ENCODE measurements around the gene KCNIP1. TPM values are rescaled to one million over a fixed set of nuclear protein-coding genes. Genes with fewer than 3 reads are reported as not detected.

The KCNIP1 gene
- total and polyA plus RNA-seq, 9 of the 15 experiments (the other 6 are each of a cell fraction or from before 2014, with no cell fraction given) = not detected

DNA sequence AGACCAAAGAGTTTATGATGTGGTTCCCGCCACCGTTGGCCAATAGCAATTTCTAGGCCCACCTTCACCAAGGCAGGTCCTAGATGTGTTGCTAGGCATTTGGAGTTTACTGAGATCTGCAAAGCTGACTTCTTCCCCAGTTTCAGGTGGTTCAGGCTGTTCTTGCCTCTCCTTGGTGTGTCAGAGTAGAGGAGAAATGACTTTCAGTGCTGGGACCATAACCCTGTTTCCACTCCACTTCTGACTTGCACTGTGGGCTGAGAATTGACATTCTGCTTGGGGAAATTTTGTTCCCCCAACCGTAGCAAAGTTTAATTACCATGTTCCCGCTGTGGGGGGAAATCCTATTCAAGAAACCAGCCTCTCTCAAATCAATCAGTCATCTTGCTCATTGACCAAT, 151.7 kb downstream of the KCNIP1 start (continued):
- TF ChIP-seq, protein P1, sequence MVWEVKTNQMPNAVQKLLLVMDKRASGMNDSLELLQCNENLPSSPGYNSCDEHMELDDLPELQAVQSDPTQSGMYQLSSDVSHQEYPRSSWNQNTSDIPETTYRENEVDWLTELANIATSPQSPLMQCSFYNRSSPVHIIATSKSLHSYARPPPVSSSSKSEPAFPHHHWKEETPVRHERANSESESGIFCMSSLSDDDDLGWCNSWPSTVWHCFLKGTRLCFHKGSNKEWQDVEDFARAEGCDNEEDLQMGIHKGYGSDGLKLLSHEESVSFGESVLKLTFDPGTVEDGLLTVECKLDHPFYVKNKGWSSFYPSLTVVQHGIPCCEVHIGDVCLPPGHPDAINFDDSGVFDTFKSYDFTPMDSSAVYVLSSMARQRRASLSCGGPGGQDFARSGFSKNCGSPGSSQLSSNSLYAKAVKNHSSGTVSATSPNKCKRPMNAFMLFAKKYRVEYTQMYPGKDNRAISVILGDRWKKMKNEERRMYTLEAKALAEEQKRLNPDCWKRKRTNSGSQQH (CRISPR knock-in tag; IDR thresholded peaks at IDR 0.05) = no peak
- no peak for TF ChIP-seq CC2D1A (IDR thresholded peaks at IDR 0.05)

DNA sequence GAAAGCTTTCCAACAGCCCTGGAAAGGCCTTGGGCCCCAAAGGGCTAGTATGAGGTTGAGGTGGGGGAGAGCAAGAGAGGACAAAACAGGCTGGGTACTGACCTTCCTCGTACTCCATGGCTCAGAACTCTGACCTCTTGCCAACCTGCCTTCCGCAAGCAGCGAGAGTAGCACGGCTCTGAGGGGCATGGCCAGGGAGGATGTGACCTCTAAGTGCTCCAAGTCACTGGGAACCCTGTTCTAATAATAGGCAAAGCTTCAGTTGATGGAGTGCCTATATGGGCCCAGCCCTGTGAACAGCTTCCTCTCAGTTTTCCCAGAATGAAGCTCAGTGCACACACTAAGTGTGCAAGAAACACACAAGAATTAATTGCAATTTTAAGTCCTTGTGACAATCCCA, 152.1 kb downstream of the KCNIP1 start:
- Histone ChIP-seq H4K20me1 (replicated peaks; ENCODE audit: control insufficient read depth, insufficient read depth, low read length) (no peaks in the 10 kb centered on the region), H3K9me1 (ENCODE audit: control insufficient read depth, insufficient read depth, low read length) (no peaks in the 10 kb centered on the region), H3K4me2 (ENCODE audit: insufficient read depth, low read length) (no peak overlapping the region), H3K36me3 (ENCODE audit: control insufficient read depth, insufficient read depth, low read length) (no peaks in the 10 kb centered on the region), H3K9me3 (replicated peaks; ENCODE audit: control insufficient read depth, insufficient read depth, low read depth, low read length) (no peaks in the 10 kb centered on the region), H2AFZ (ENCODE audit: low read depth, low read length) (no peak overlapping the region), H3K27me3 (ENCODE audit: control insufficient read depth in 2 of 2, insufficient read depth in 2 of 2, low read length in 2 of 2) (no peaks in the 10 kb centered on the region), H3K27ac (ENCODE audit: extremely low read depth, low read depth, low read length) (no peak overlapping the region), H3K4me1 (replicated peaks in 1 of 2; ENCODE audit: control insufficient read depth in 2 of 2, insufficient read depth in 2 of 2, low read length in 2 of 2) (no peaks in the 10 kb centered on the region), H3K4me3 (no peak overlapping the region), H3K79me2 (ENCODE audit: control insufficient read depth, insufficient read depth, low read length) (no peaks in the 10 kb centered on the region), H3K9ac (ENCODE audit: insufficient read depth in 1 of 2, low read depth in 2 of 2, low read length in 2 of 2) (no peak overlapping the region)
- FAIRE-seq (no peak), ATAC-seq (no peak), DNase-seq (ENCODE audit: extremely low read depth in 1 of 4, low spot score in 3 of 4) (no peak)
- BruUV-seq (replicated peaks) = no TSS peak
- whole genome bisulfite sequencing (ENCODE audit: insufficient coverage, low coverage, missing lambda C conversion rate) = 5% methylated on average over 4 of the region's 4 CpGs
- TF ChIP-seq, protein P2, sequence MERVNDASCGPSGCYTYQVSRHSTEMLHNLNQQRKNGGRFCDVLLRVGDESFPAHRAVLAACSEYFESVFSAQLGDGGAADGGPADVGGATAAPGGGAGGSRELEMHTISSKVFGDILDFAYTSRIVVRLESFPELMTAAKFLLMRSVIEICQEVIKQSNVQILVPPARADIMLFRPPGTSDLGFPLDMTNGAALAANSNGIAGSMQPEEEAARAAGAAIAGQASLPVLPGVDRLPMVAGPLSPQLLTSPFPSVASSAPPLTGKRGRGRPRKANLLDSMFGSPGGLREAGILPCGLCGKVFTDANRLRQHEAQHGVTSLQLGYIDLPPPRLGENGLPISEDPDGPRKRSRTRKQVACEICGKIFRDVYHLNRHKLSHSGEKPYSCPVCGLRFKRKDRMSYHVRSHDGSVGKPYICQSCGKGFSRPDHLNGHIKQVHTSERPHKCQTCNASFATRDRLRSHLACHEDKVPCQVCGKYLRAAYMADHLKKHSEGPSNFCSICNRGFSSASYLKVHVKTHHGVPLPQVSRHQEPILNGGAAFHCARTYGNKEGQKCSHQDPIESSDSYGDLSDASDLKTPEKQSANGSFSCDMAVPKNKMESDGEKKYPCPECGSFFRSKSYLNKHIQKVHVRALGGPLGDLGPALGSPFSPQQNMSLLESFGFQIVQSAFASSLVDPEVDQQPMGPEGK (CRISPR knock-in tag; IDR thresholded peaks at IDR 0.05; ENCODE audit: borderline replicate concordance) = no peak
- TF ChIP-seq CHD2 (IDR thresholded peaks at IDR 0.05; ENCODE audit: low read depth, low read length) (no peak), SMARCC2 (IDR thresholded peaks at IDR 0.05; ENCODE audit: low read depth) (no peak), ZNF274 (IDR thresholded peaks at IDR 0.05; ENCODE audit: borderline replicate concordance, low read depth, low read length) (no peak), MBD2 (IDR thresholded peaks at IDR 0.05; ENCODE audit: borderline replicate concordance, low read depth) (no peak), POLR2G (IDR thresholded peaks at IDR 0.05; ENCODE audit: low read depth, low read length) (no peak), CCAR2 (IDR thresholded peaks at IDR 0.05; ENCODE audit: low read depth, low read length) (no peak), SP1 (CRISPR knock-in tag; IDR thresholded peaks at IDR 0.05) (no peak), PRPF4 (IDR thresholded peaks at IDR 0.05; ENCODE audit: insufficient read depth, low read depth, low read length, poor library complexity, severe bottlenecking) (no peak), KLF10 (CRISPR knock-in tag; IDR thresholded peaks at IDR 0.05) (no peak), FOXJ3 (CRISPR knock-in tag; IDR thresholded peaks at IDR 0.05) (no peak)
- TF ChIP-seq, protein P3, sequence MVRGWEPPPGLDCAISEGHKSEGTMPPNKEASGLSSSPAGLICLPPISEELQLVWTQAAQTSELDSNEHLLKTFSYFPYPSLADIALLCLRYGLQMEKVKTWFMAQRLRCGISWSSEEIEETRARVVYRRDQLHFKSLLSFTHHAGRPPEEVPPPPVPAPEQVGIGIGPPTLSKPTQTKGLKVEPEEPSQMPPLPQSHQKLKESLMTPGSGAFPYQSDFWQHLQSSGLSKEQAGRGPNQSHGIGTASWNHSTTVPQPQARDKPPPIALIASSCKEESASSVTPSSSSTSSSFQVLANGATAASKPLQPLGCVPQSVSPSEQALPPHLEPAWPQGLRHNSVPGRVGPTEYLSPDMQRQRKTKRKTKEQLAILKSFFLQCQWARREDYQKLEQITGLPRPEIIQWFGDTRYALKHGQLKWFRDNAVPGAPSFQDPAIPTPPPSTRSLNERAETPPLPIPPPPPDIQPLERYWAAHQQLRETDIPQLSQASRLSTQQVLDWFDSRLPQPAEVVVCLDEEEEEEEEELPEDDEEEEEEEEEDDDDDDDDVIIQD (CRISPR knock-in tag; IDR thresholded peaks at IDR 0.05) = no peak
- in situ Hi-C loops (cut with MboI) = no loop called here
- CTCF ChIA-PET (ENCODE audit: low intra/inter-chr PET ratio) = no interaction called here
- intact Hi-C loops (cut with micrococcal nuclease) = no loop called here
- POLR2A ChIA-PET = interaction anchor here (0.8 kb wide), 1 partner anchor 11 kb away, joined by 3 read pairs; no protein-coding TSS in a partner anchor
